ENCODE results near the gene GSTO2.

DNA sequence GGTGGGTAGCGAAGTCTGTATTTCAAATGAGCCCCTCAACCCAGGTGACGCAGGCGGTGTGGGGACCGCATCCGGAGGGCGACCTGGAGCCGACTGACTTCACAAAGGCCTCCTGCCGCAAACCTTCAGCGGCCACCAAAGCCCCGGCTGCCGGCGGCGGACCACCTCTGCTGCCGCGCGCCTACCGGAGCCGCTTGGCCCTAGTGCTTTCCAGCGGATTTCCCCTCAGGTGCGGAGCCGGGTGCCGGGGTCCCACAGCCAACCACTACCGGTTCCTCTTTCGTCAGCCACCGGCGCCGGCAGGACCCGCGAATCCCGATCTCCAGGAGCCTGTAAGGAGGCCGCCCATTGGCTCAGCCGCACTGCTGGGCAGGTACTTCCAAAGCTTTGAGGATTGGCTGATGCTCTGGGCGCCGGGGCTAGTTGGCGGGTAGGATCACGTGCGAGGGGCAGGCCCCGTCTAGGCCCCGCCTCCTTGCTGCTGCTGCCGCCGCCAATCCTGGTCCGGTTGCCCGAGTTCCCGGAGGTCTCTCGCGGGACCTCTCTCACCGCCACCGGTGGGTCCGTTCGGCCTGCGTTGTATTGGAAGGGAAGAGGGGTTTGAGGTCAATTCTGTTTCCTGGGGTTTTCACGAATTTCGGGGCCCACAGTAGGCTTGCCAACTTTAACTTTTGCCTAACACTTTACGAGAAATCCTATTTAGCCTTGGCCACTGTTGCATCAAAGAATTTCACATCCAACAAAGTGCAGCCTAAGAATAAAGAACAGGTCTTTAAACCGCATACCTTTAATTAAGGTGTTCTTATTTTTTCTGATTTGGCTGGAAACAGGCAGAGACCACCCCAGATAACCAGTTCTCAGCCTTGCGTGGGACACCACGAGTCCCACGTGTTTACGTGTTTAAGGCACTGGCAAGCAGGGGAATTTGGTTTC, at the start of gene GSTO2:
- TF ChIP-seq, protein P1, sequence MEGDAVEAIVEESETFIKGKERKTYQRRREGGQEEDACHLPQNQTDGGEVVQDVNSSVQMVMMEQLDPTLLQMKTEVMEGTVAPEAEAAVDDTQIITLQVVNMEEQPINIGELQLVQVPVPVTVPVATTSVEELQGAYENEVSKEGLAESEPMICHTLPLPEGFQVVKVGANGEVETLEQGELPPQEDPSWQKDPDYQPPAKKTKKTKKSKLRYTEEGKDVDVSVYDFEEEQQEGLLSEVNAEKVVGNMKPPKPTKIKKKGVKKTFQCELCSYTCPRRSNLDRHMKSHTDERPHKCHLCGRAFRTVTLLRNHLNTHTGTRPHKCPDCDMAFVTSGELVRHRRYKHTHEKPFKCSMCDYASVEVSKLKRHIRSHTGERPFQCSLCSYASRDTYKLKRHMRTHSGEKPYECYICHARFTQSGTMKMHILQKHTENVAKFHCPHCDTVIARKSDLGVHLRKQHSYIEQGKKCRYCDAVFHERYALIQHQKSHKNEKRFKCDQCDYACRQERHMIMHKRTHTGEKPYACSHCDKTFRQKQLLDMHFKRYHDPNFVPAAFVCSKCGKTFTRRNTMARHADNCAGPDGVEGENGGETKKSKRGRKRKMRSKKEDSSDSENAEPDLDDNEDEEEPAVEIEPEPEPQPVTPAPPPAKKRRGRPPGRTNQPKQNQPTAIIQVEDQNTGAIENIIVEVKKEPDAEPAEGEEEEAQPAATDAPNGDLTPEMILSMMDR (conservative IDR thresholded peaks at IDR 0.05): no peak
- TF ChIP-seq ZFX (IDR thresholded peaks at IDR 0.05): peak; percentile 34; the same call in 1 of the 2 replicates
